Measurements from ENCODE around the gene NBPF3.
A peak's percentile ranks its signal among the peaks of the same experiment; 100 is the strongest.
"Not testable (repeated sequence)": the region's sequence is repeated elsewhere in the genome, so short reads cannot be mapped to it uniquely, and the experiment has no call there.

NBPF3 gene

GRCh38 chr1:21510113-21510493 lies 70.2 kb downstream of the NBPF3 start:
- DNase-seq = no peak
- in situ Hi-C loops (cut with HindIII; ENCODE audit: low pct_ligation_motif_present, low pct_unique_long_range_greater_than_20kb, low sequenced_read_pairs) = no loop called here

GRCh38 chr1:21510885-21511578 lies 71.1 kb downstream of the NBPF3 start:
- in situ Hi-C loops (cut with HindIII; ENCODE audit: low pct_ligation_motif_present, low pct_unique_long_range_greater_than_20kb, low sequenced_read_pairs) = no loop called here
- DNase-seq = peak; percentile 7

GRCh38 chr1:21511579-21512522 lies 71.9 kb downstream of the NBPF3 start:
- DNase-seq = peak; percentile 73
- in situ Hi-C loops (cut with HindIII; ENCODE audit: low pct_ligation_motif_present, low pct_unique_long_range_greater_than_20kb, low sequenced_read_pairs) = no loop called here

GRCh38 chr1:21514245-21514644 lies 74.3 kb downstream of the NBPF3 start:
- peak; percentile 18 for DNase-seq

GRCh38 chr1:21517161-21517589 lies 77.2 kb downstream of the NBPF3 start:
- no peak for DNase-seq
- in situ Hi-C loops (cut with HindIII; ENCODE audit: low pct_ligation_motif_present, low pct_unique_long_range_greater_than_20kb, low sequenced_read_pairs) = no loop called here

More at GRCh38 chr1:21514245-21514644, 74.3 kb downstream of the NBPF3 start:
- in situ Hi-C loops (cut with HindIII; ENCODE audit: low pct_ligation_motif_present, low pct_unique_long_range_greater_than_20kb, low sequenced_read_pairs) = no loop called here

GRCh38 chr1:21517660-21518480 lies 77.9 kb downstream of the NBPF3 start:
- in situ Hi-C loops (cut with HindIII; ENCODE audit: low pct_ligation_motif_present, low pct_unique_long_range_greater_than_20kb, low sequenced_read_pairs) = no loop called here
- DNase-seq = no peak

GRCh38 chr1:21518774-21519455 lies 79.0 kb downstream of the NBPF3 start:
- DNase-seq = no peak
- in situ Hi-C loops (cut with HindIII; ENCODE audit: low pct_ligation_motif_present, low pct_unique_long_range_greater_than_20kb, low sequenced_read_pairs) = no loop called here

GRCh38 chr1:21519486-21520070 lies 79.6 kb downstream of the NBPF3 start:
- in situ Hi-C loops (cut with HindIII; ENCODE audit: low pct_ligation_motif_present, low pct_unique_long_range_greater_than_20kb, low sequenced_read_pairs); DNase-seq: not testable (repeated sequence)

GRCh38 chr1:21520899-21521716 lies 81.2 kb downstream of the NBPF3 start:
- no peak for DNase-seq
- in situ Hi-C loops (cut with HindIII; ENCODE audit: low pct_ligation_motif_present, low pct_unique_long_range_greater_than_20kb, low sequenced_read_pairs) = no loop called here

GRCh38 chr1:21521717-21522060 lies 81.8 kb downstream of the NBPF3 start:
- no peak for DNase-seq
- in situ Hi-C loops (cut with HindIII; ENCODE audit: low pct_ligation_motif_present, low pct_unique_long_range_greater_than_20kb, low sequenced_read_pairs) = no loop called here

- in situ Hi-C loops (cut with HindIII; ENCODE audit: low pct_ligation_motif_present, low pct_unique_long_range_greater_than_20kb, low sequenced_read_pairs) = no loop called here
- no peak for DNase-seq
These were observed 82.6 kb downstream of the NBPF3 start for GRCh38 chr1:21522525-21523038.

GRCh38 chr1:21523297-21523813 lies 83.4 kb downstream of the NBPF3 start:
- DNase-seq = no peak
- in situ Hi-C loops (cut with HindIII; ENCODE audit: low pct_ligation_motif_present, low pct_unique_long_range_greater_than_20kb, low sequenced_read_pairs) = no loop called here

GRCh38 chr1:21524220-21524619 lies 84.3 kb downstream of the NBPF3 start:
- in situ Hi-C loops (cut with HindIII; ENCODE audit: low pct_ligation_motif_present, low pct_unique_long_range_greater_than_20kb, low sequenced_read_pairs) = no loop called here
- no peak for DNase-seq

- in situ Hi-C loops (cut with HindIII; ENCODE audit: low pct_ligation_motif_present, low pct_unique_long_range_greater_than_20kb, low sequenced_read_pairs) = no loop called here
- DNase-seq = no peak
These were observed 84.9 kb downstream of the NBPF3 start for GRCh38 chr1:21524686-21525339.

GRCh38 chr1:21525340-21525717 lies 85.4 kb downstream of the NBPF3 start:
- in situ Hi-C loops (cut with HindIII; ENCODE audit: low pct_ligation_motif_present, low pct_unique_long_range_greater_than_20kb, low sequenced_read_pairs) = no loop called here
- DNase-seq = no peak

GRCh38 chr1:21526441-21526840 lies 86.5 kb downstream of the NBPF3 start:
- in situ Hi-C loops (cut with HindIII; ENCODE audit: low pct_ligation_motif_present, low pct_unique_long_range_greater_than_20kb, low sequenced_read_pairs) = no loop called here
- DNase-seq = no peak

Data from ACHN (cell line).